ENCODE data around the gene INO80D.
"Not testable (repeated sequence)": the region's sequence is repeated elsewhere in the genome, so short reads cannot be mapped to it uniquely, and the experiment has no call there.

Gene INO80D

DNA sequence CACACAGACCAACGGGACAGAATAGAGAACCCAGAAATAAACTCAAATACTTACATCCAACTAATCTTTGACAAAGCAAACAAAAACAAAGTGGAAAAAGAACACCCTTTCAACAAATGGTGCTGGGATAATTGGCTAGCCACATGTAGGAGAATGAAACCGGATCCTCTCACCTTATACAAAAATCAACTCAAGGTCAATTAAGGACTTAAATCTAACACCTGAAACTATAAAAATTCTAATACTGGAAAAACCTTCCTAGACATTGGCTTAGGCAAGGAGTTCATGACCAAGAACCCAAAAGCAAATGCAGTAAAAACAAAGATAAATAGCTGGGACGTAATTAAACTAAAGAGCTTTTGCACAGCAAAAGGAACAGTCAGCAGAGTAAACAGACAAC lies 50.6 kb downstream of the INO80D start:
- H3K27ac ChIP-seq; DNase-seq (ENCODE audit: low read depth, low spot score): not testable (repeated sequence)

DNA sequence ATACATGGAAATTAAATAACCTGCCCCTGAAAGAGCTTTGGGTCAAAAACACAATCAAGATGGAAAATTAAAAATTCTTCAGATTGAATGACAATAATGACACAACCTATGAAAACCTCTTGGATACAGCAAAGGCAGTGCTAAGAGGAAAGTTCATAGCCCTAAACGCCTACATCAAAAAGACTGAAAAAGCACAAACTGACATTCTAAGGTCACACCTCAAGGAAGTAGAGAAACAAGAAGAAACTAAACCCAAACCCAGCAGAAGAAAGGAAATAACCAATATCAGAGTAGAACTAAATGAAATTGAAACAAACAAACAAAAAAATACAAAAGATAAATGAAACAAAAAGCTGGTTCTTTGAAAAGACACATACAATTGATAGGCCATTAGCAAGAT lies 52.5 kb downstream of the INO80D start:
- DNase-seq (ENCODE audit: low read depth, low spot score) = not testable (repeated sequence)

GRCh38 chr2:206031950-206032567 lies 53.9 kb downstream of the INO80D start:
- DNase-seq (ENCODE audit: low read depth, low spot score) = no peak
- no peak overlapping the region for H3K27ac ChIP-seq

More for the DNA sequence above, 52.5 kb downstream of the INO80D start:
- not testable (repeated sequence) for H3K27ac ChIP-seq

GRCh38 chr2:206031162-206031784 lies 54.7 kb downstream of the INO80D start:
- no peak overlapping the region for H3K27ac ChIP-seq

DNA sequence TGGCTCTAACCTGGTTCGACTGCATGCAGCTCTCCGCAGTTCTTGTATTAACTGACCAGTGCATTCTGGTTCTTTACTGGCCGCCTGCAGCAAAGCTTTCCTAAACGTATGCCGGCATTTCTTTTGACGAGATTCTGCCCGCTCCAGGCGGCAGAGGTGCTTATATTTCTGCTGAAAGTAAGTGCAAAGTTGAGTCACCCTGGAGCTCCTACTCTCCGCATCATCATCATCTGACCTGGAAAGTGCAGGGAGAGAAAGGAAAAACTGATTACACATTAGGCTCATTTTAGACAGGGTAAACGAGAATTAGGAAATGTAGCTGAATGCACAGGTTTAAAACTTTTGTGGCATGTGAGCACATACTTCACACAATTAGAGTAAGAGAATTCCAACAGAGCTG lies 57.9 kb downstream of the INO80D start:
- DNase-seq (ENCODE audit: low read depth, low spot score) = no peak
- H3K27ac ChIP-seq = no peak overlapping the region

More at GRCh38 chr2:206031162-206031784, 54.7 kb downstream of the INO80D start:
- peak; percentile 2 for DNase-seq (ENCODE audit: low read depth, low spot score)

DNA sequence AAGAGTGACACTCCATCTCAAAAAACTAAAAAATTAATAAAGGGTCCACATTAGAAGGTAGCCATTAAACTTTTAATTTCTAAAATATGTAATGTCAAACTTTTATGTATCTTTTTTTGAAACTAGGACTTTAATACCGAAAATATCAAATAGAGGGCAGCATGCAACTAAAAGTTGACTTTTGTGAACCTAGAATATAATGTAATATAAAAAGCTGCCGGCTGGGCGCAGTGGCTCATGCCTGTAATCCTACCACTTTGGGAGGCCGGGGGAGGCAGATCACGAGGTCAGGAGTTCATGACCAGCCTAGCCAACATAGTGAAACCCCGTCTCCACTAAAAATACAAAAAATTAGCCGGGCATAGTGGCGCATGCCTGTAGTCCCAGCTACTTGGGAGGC lies 62.8 kb downstream of the INO80D start:
- no peak overlapping the region for H3K27ac ChIP-seq
- no peak for DNase-seq (ENCODE audit: low read depth, low spot score)

DNA sequence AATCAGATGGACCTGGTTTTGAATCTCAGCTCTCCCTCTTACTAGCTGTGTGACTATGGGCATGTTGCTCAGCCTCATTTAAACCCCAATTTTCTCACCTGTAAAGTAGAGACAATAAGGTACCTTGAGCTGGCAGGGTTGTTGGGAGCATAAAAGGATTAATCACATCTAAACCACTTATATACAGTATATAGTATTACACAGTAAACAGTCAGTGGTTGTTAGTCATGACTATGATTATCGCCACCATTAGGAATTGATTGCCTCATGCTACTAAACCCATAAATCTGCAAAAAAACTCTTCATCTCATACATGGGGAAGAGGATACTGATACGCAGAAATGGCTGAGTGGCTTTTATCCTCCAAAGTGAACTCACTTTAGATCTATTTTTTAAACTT lies 65.8 kb downstream of the INO80D start:
- H3K27ac ChIP-seq = no peak overlapping the region
- no peak for DNase-seq (ENCODE audit: low read depth, low spot score)

- H3K27ac ChIP-seq; DNase-seq (ENCODE audit: low read depth, low spot score): not testable (repeated sequence)
Observed at GRCh38 chr2:206015746-206016145, 70.2 kb downstream of the INO80D start.

GRCh38 chr2:206011795-206012194 lies 74.2 kb downstream of the INO80D start:
- no peak for DNase-seq (ENCODE audit: low read depth, low spot score)
- no peak overlapping the region for H3K27ac ChIP-seq

DNA sequence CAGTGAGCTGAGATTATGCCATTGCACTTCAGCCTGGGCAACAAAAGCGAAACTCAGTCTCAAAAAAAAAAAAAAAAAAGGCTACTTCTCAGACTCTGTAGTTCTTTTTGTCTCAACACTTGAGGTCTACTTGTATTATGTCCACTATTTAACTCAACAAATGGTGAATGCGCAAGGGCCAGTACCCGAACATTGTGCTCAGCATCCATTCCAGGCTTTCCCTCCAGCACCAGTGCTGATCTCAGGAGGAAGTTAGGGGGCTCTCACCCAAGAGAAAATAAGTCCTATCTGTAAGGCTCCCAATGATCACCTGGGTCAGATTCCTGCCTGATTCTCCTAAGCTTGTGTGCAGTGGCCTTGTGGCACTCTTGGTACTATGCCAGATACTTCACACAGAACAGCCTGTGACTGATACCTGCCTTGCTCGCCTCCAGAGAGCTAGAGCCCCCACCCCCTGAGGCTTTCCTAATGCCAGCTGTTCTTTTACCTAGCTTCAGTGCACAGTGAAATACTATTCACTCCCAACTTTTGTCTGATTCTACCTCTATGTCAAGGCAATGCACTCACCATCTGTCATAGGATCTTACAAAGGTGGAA lies 74.9 kb downstream of the INO80D start:
- no peak for DNase-seq (ENCODE audit: low read depth, low spot score)
- no peak overlapping the region for H3K27ac ChIP-seq

GRCh38 chr2:206004004-206004693 lies 81.8 kb downstream of the INO80D start:
- H3K27ac ChIP-seq = no peak overlapping the region
- no peak for DNase-seq (ENCODE audit: low read depth, low spot score)

DNA sequence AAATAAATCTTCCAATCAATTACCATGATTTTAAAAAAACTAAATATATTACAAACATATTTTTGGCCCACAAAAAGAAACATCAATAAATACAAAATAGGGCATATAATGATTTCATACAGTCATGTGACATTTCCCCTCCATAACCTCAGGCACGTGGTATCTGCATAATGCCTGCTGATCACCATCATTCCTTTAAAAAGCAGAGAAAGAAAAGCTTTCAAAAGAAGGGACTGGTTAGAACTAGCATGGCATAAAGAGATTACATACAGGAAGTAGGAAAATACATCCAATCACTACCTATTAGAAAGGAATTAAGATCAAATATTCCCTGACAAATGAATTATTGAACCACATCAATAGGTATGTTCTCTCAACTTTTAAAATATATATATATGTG lies 83.5 kb downstream of the INO80D start:
- no peak for DNase-seq (ENCODE audit: low read depth, low spot score)
- no peak overlapping the region for H3K27ac ChIP-seq

- DNase-seq (ENCODE audit: low read depth, low spot score) = no peak
- no peak overlapping the region for H3K27ac ChIP-seq
Observed at GRCh38 chr2:206001912-206002311, 84.1 kb downstream of the INO80D start.

GRCh38 chr2:206000776-206001175 lies 85.2 kb downstream of the INO80D start:
- no peak overlapping the region for H3K27ac ChIP-seq
- DNase-seq (ENCODE audit: low read depth, low spot score) = no peak

DNA sequence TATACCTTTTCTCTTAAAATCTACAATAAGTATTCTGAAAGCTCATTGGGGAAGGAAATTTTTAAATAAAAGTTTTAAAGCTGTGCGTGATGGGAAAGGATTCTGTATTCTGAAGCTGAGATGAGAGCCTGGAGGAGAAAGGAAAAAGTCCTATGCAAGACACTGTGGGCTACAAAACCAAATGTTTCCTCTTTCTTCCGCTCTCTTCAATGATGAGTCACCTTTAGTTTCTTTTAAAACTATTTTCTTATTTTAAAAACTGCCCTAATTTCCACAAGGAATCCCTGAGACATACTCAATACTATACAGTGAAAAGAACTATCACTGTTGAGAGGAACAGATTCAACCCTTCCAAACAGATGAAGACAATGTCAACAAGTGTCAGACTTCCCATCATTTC lies 87.4 kb downstream of the INO80D start:
- DNase-seq (ENCODE audit: low read depth, low spot score) = no peak
- no peak overlapping the region for H3K27ac ChIP-seq

DNA sequence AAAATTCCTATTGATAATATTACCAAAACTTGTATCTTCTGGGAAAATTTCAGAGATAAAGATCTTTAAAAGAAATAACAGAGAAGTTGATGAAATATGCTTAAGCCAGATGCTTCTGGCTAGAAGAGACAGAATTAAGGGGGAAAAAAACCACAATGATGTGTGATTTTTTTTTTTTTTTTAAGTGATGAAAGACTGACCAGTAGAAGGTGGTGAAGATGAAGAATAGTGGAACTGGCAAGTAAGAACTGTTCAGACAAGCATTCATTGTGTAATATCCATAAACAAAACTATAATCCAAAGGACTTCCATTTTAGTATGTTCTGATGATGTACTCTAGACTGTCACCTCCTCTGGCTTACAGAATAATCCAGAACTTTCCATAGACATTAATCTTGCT lies 89.8 kb downstream of the INO80D start:
- no peak for DNase-seq (ENCODE audit: low read depth, low spot score)
- no peak overlapping the region for H3K27ac ChIP-seq

DNA sequence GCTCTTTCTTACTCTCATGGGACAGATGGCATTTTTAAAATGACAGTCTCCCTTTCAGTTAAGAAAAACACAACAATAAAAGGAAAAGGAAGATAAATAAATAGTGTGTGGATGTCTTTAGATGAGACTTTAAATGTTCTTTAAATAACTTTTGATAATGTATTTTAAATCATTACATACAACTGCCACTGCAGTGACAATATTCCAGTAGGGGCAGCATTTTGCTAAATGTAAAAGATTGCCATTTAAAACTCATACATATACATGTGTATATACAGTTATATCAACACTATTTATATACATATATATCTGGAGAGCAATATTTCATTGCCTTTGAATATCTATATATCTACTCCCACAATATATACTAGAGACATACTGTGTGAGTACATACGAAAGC lies 90.7 kb downstream of the INO80D start:
- no peak overlapping the region for H3K27ac ChIP-seq
- DNase-seq (ENCODE audit: low read depth, low spot score) = no peak

DNA sequence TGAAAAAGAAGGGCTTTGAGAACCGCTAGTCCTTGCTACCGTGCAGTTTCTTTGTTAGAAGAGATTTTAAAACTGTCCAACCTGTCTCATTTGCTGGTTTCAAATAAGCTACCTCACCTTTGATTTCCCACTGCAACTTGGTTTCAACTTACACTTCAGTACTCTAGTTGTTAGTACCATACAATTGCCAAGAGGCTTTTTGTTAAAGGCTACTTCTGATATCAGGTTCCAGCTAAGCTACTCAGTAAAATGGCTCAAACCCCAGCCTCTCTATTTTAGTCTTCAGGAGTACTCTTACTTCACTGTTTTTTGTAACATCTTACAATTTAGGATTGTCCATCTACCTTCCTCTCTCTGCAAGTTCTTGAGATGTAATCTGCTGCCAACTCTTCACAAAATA lies 91.6 kb downstream of the INO80D start:
- no peak for DNase-seq (ENCODE audit: low read depth, low spot score)
- H3K27ac ChIP-seq = no peak overlapping the region

DNA sequence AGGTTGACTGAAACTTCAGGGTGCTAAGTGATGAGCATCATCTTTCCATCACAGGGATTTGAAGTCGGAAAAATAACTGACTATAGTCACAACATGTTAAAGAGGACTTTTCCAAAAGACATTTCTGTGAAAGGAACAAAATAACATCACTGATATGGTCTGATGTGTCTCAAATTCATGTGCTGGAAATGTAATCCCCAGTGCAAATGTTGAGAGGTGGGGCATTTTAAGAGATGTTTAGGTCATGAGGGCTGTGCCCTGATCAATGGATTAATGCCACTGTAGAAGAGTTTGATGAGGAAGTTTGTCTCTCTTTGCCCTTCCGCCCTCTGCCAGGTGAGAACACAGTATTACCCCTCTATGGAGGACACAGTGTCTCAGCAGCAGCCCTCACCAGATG lies 95.9 kb downstream of the INO80D start:
- no peak for DNase-seq (ENCODE audit: low read depth, low spot score)
- H3K27ac ChIP-seq = no peak overlapping the region

- no peak for DNase-seq (ENCODE audit: low read depth, low spot score)
- no peak overlapping the region for H3K27ac ChIP-seq
Observed at GRCh38 chr2:205989271-205990071, 96.5 kb downstream of the INO80D start.
